HG03469 (cell line): ENCODE data around the gene C6orf15.

Source experiments
- ATAC-seq: cut with Tn5 transposase; IDR thresholded peaks from one replicate; pipeline ENCODE4 v1.9.1; 2021; ENCODE audit warnings: mild to moderate bottlenecking, moderate library complexity, moderate number of reproducible peaks; ENCODE audit not compliant: unreplicated experiment

The C6orf15 gene

GRCh38 chr6:31112478-31112877, at the start of gene C6orf15:
TSS of gene C6orf15 (minus strand) at chr6:31112575. CDS start at chr6:31112555, 20 bp downstream.
- no peak for ATAC-seq

GRCh38 chr6:31161216-31162126, 49.1 kb upstream of the C6orf15 start:
- no peak for ATAC-seq

GRCh38 chr6:31158863-31159855, 46.8 kb upstream of the C6orf15 start:
- no peak for ATAC-seq

- ATAC-seq, result peak; percentile 48
Measured at GRCh38 chr6:31158140-31158862, 45.9 kb upstream of the C6orf15 start, which contains the start of gene TCF19. TSS of gene TCF19 (plus strand) at chr6:31158589. CDS start at chr6:31159470, 881 bp downstream.

- ATAC-seq, result no peak
Measured at GRCh38 chr6:31157513-31158139, 45.3 kb upstream of the C6orf15 start, which contains the start of gene CCHCR1. TSS of gene CCHCR1 (minus strand) at chr6:31157802. CDS start at chr6:31157600, 202 bp downstream.

- ATAC-seq, result no peak
Measured at GRCh38 chr6:31156641-31157040, 44.3 kb upstream of the C6orf15 start.

GRCh38 chr6:31154436-31154835, 42.1 kb upstream of the C6orf15 start:
- ATAC-seq, result no peak

- ATAC-seq, result no peak
Measured at GRCh38 chr6:31152781-31153180, 40.4 kb upstream of the C6orf15 start.

- no peak for ATAC-seq
Measured at GRCh38 chr6:31149827-31150447, 37.6 kb upstream of the C6orf15 start.

- ATAC-seq, result no peak
Measured at GRCh38 chr6:31145386-31145785, 33.0 kb upstream of the C6orf15 start.

GRCh38 chr6:31144970-31145340, 32.6 kb upstream of the C6orf15 start:
- no peak for ATAC-seq

GRCh38 chr6:31144296-31144969, 32.1 kb upstream of the C6orf15 start:
- ATAC-seq, result no peak

GRCh38 chr6:31143148-31143547, 30.8 kb upstream of the C6orf15 start:
- no peak for ATAC-seq

GRCh38 chr6:31142361-31142761, 30.0 kb upstream of the C6orf15 start:
- ATAC-seq, result no peak

- no peak for ATAC-seq
Measured at GRCh38 chr6:31140643-31141042, 28.3 kb upstream of the C6orf15 start.

- ATAC-seq, result no peak
Measured at GRCh38 chr6:31139599-31139998, 27.2 kb upstream of the C6orf15 start.

GRCh38 chr6:31138982-31139381, 26.6 kb upstream of the C6orf15 start, which contains the start of gene PSORS1C2:
TSS of gene PSORS1C2 (minus strand) at chr6:31139066. CDS start at chr6:31139026, 40 bp downstream.
- ATAC-seq, result no peak

- ATAC-seq, result no peak
Measured at GRCh38 chr6:31135710-31136109, 23.3 kb upstream of the C6orf15 start.

- no peak for ATAC-seq
Measured at GRCh38 chr6:31132806-31133205, 20.4 kb upstream of the C6orf15 start.
